ENCODE measurements around the gene FADS2. TPM values are rescaled to one million over a fixed set of nuclear protein-coding genes. Genes with fewer than 3 reads are reported as not detected.

The FADS2 gene
- total and polyA plus RNA-seq, 2 of the 13 experiments (the other 11 are each of a cell fraction or from before 2014, with no cell fraction given), result 90.1 to 124 TPM

GRCh38 chr11:61827571-61828378 lies at the start of gene FADS2 (continued):
- TF ChIP-seq ZBTB8A (CRISPR knock-in tag; IDR thresholded peaks at IDR 0.05; ENCODE audit: borderline replicate concordance, low read depth), result no peak
- TF ChIP-seq ZBTB14 (CRISPR knock-in tag; IDR thresholded peaks at IDR 0.05), result no peak
- TF ChIP-seq HNRNPUL1 (IDR thresholded peaks at IDR 0.05; ENCODE audit: low read depth, low read length), result no peak
- TF ChIP-seq ZNF773 (CRISPR knock-in tag; IDR thresholded peaks at IDR 0.05; ENCODE audit: borderline replicate concordance), result no peak; the same call in 1 of the 2 replicates
- no peak for TF ChIP-seq ARNTL (CRISPR knock-in tag; IDR thresholded peaks at IDR 0.05)
- TF ChIP-seq THAP7 (CRISPR knock-in tag; IDR thresholded peaks at IDR 0.05), result no peak
- no peak for TF ChIP-seq ZNF460 (CRISPR knock-in tag; IDR thresholded peaks at IDR 0.05; ENCODE audit: borderline replicate concordance)
- no peak for TF ChIP-seq ZNF563 (CRISPR knock-in tag; IDR thresholded peaks at IDR 0.05)
- TF ChIP-seq ZNF691 (CRISPR knock-in tag; IDR thresholded peaks at IDR 0.05; ENCODE audit: borderline replicate concordance, low read depth), result peak; percentile 71; the same call in 1 of the 2 replicates
- TF ChIP-seq CEBPZ (IDR thresholded peaks at IDR 0.05; ENCODE audit: low read length), result no peak
- TF ChIP-seq E2F1 (CRISPR knock-in tag; IDR thresholded peaks at IDR 0.05), result peak; percentile 77; the same call in 1 of the 2 replicates
- peak; percentile 24 for TF ChIP-seq HNRNPK (IDR thresholded peaks at IDR 0.05; ENCODE audit: low read depth, low read length, poor library complexity, severe bottlenecking)
- TF ChIP-seq ZNF749 (CRISPR knock-in tag; IDR thresholded peaks at IDR 0.05; ENCODE audit: borderline replicate concordance), result 0 out of 2 replicates have a peak, but pooled peaks have one; percentile 13
- no peak for TF ChIP-seq MAFF (IDR thresholded peaks at IDR 0.05; ENCODE audit: low read depth, low read length)
- no peak for TF ChIP-seq TCF7L2 (IDR thresholded peaks at IDR 0.05; ENCODE audit: low read depth, low read length)
- TF ChIP-seq SNAPC2 (CRISPR knock-in tag; IDR thresholded peaks at IDR 0.05), result no peak
- no peak for TF ChIP-seq ZNF251 (CRISPR knock-in tag; IDR thresholded peaks at IDR 0.05)
- peak; percentile 25; the same call in 1 of the 2 replicates for TF ChIP-seq TOPORS (CRISPR knock-in tag; IDR thresholded peaks at IDR 0.05)
- TF ChIP-seq PRPF4 (IDR thresholded peaks at IDR 0.05; ENCODE audit: low read depth, low read length, poor library complexity, severe bottlenecking), result no peak
- no peak for TF ChIP-seq ZNF781 (CRISPR knock-in tag; IDR thresholded peaks at IDR 0.05; ENCODE audit: borderline replicate concordance, not compliant biosample characterization)

Data from HepG2 (cell line).